WTC11 (cell line): ENCODE measurements around the gene TULP3.

Experiments
- ATF2 ChIP-seq: sonication (generic); formaldehyde crosslinking; IDR thresholded peaks from 2 replicates; pipeline ENCODE4 v1.8.1; 2022; ENCODE audit warnings: low read depth, missing genetic modification reagents, borderline replicate concordance
- CREM ChIP-seq: sonication (generic); formaldehyde crosslinking; IDR thresholded peaks from 2 replicates; pipeline ENCODE4 v1.8.1; 2022; ENCODE audit warnings: mild to moderate bottlenecking, missing genetic modification reagents, moderate library complexity
- CTCF ChIP-seq: fragments of 200-600 bp; IDR thresholded peaks from 2 replicates; pipeline ENCODE4 v1.8.0; 2022; ENCODE audit warnings: antibody characterized with exemption
- KAT7 ChIP-seq: sonication (generic); formaldehyde crosslinking; IDR thresholded peaks from 2 replicates; pipeline ENCODE4 v1.8.1; 2023; ENCODE audit warnings: missing genetic modification reagents, mild to moderate bottlenecking, borderline replicate concordance
- MAX ChIP-seq: sonication (generic); formaldehyde crosslinking; IDR thresholded peaks from 2 replicates; pipeline ENCODE4 v1.8.0; 2022; ENCODE audit warnings: mild to moderate bottlenecking, missing genetic modification reagents
- MXD4 ChIP-seq: fragments of 250-450 bp; sonication (Bioruptor Pico); IDR thresholded peaks from 2 replicates; pipeline ENCODE4 v1.8.0; 2021; ENCODE audit warnings: mild to moderate bottlenecking, moderate library complexity, borderline replicate concordance
- NFATC4 ChIP-seq: fragments of 250-450 bp; sonication (Bioruptor Pico); IDR thresholded peaks from 2 replicates; pipeline ENCODE4 v1.9.0; 2021; ENCODE audit warnings: mild to moderate bottlenecking
- NFYB ChIP-seq: sonication (generic); formaldehyde crosslinking; conservative IDR thresholded peaks from 2 replicates; pipeline ENCODE4 v1.8.0; 2022; ENCODE audit warnings: low read depth, missing genetic modification reagents
- OVOL2 ChIP-seq: fragments of 250-450 bp; sonication (Bioruptor Pico); IDR thresholded peaks from 2 replicates; pipeline ENCODE4 v1.9.0; 2021; ENCODE audit warnings: mild to moderate bottlenecking, borderline replicate concordance
- SMAD3 ChIP-seq: sonication (generic); formaldehyde crosslinking; IDR thresholded peaks from 2 replicates; pipeline ENCODE4 v1.8.0; 2022; ENCODE audit warnings: missing genetic modification reagents, mild to moderate bottlenecking, borderline replicate concordance
- SP1 ChIP-seq: sonication (generic); formaldehyde crosslinking; conservative IDR thresholded peaks from 2 replicates; pipeline ENCODE4 v1.8.1; 2022; ENCODE audit warnings: missing genetic modification reagents
- TEAD1 ChIP-seq: sonication (generic); formaldehyde crosslinking; IDR thresholded peaks from 2 replicates; pipeline ENCODE4 v1.8.0; 2022; ENCODE audit warnings: mild to moderate bottlenecking, missing genetic modification reagents
- ZNF263 ChIP-seq: sonication (generic); formaldehyde crosslinking; IDR thresholded peaks from 2 replicates; pipeline ENCODE4 v1.8.1; 2022; ENCODE audit warnings: low read depth, mild to moderate bottlenecking, moderate library complexity, missing genetic modification reagents
- TF ChIP-seq, protein P1 (sequence below): sonication (generic); formaldehyde crosslinking; IDR thresholded peaks from 2 replicates; pipeline ENCODE4 v1.8.1; 2022; ENCODE audit warnings: mild to moderate bottlenecking, missing genetic modification reagents, moderate library complexity, borderline replicate concordance

GRCh38 chr12:2979806-2980205 lies 89.1 kb downstream of the TULP3 start:
- TF ChIP-seq MAX (no peak), SP1 (CRISPR knock-in tag) (no peak), CTCF (no peak), NFYB (CRISPR knock-in tag) (no peak), NFATC4 (CRISPR knock-in tag) (no peak), ATF2 (no peak), MXD4 (CRISPR knock-in tag) (no peak), CREM (CRISPR knock-in tag) (no peak), OVOL2 (CRISPR knock-in tag) (no peak), ZNF263 (no peak), KAT7 (CRISPR knock-in tag) (no peak), SMAD3 (no peak), TEAD1 (CRISPR knock-in tag) (no peak)
- TF ChIP-seq, protein P1, sequence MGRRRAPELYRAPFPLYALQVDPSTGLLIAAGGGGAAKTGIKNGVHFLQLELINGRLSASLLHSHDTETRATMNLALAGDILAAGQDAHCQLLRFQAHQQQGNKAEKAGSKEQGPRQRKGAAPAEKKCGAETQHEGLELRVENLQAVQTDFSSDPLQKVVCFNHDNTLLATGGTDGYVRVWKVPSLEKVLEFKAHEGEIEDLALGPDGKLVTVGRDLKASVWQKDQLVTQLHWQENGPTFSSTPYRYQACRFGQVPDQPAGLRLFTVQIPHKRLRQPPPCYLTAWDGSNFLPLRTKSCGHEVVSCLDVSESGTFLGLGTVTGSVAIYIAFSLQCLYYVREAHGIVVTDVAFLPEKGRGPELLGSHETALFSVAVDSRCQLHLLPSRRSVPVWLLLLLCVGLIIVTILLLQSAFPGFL = no peak
